ENCODE data around the gene FGG. TPM values are rescaled to one million over a fixed set of nuclear protein-coding genes. Genes with fewer than 3 reads are reported as not detected.

Gene FGG
- total and polyA plus RNA-seq, 2 of the 13 experiments (the other 11 are each of a cell fraction or from before 2014, with no cell fraction given) = 1,037 to 2,423 TPM

- ATAC-seq (no peak), DNase-seq (ENCODE audit: low spot score) (no peak), FAIRE-seq (no peak)
- BruUV-seq (replicated peaks) = no TSS peak
- Histone ChIP-seq H3K9ac (ENCODE audit: insufficient read depth, low read depth, low read length) (no peak overlapping the region), H3K4me3 (replicated peaks in 1 of 3; ENCODE audit: insufficient read depth in 1 of 3, low read depth in 2 of 3, low read length in 3 of 3) (no peak overlapping the region), H3K79me2 (ENCODE audit: insufficient read depth, low read length) (peaks cover 5% of the 10 kb centered on the region), H3K27me3 (ENCODE audit: control insufficient read depth in 1 of 2, insufficient read depth in 2 of 2, low read length in 2 of 2) (no peaks in the 10 kb centered on the region), H3K9me3 (ENCODE audit: low read length) (no peaks in the 10 kb centered on the region), H3K27ac (ENCODE audit: extremely low read length, insufficient read depth, low read length) (no peak overlapping the region), H3K4me1 (ENCODE audit: insufficient read depth, low read length) (peaks cover 54% of the 10 kb centered on the region), H3K36me3 (replicated peaks in 1 of 2; ENCODE audit: control insufficient read depth in 1 of 2, insufficient read depth in 2 of 2, low read length in 2 of 2) (peaks cover 2 to 25% of the 10 kb centered on the region in 2 experiments), H4K20me1 (ENCODE audit: insufficient read depth, low read length) (no peaks in the 10 kb centered on the region), H3K4me2 (ENCODE audit: low read depth, low read length) (no peak overlapping the region), H2AFZ (ENCODE audit: low read length) (no peak overlapping the region)
- TF ChIP-seq RBFOX2 (IDR thresholded peaks at IDR 0.05; ENCODE audit: low read depth, low read length) = peak; percentile 75
- TF ChIP-seq HMGA1 (CRISPR knock-in tag; conservative IDR thresholded peaks at IDR 0.05) = no peak
- peak; percentile 78 for TF ChIP-seq SRSF4 (IDR thresholded peaks at IDR 0.05; ENCODE audit: low read depth, low read length, poor library complexity, severe bottlenecking)
- no peak for TF ChIP-seq RARA (CRISPR knock-in tag; IDR thresholded peaks at IDR 0.05)
- TF ChIP-seq SRF (IDR thresholded peaks at IDR 0.05; ENCODE audit: low read depth, low read length) = no peak
- peak; percentile 52 for TF ChIP-seq AGO2 (optimal IDR thresholded peaks at IDR 0.05; ENCODE audit: low read depth, low read length)
- no peak for TF ChIP-seq KDM1A (CRISPR knock-in tag; IDR thresholded peaks at IDR 0.05)
- no peak for TF ChIP-seq ZSCAN5A (CRISPR knock-in tag; IDR thresholded peaks at IDR 0.05; ENCODE audit: borderline replicate concordance)
- no peak for TF ChIP-seq CREM (IDR thresholded peaks at IDR 0.05)
- TF ChIP-seq CREM (CRISPR knock-in tag; IDR thresholded peaks at IDR 0.05) = no peak
- TF ChIP-seq SNAI1 (CRISPR knock-in tag; IDR thresholded peaks at IDR 0.05; ENCODE audit: borderline replicate concordance) = no peak
- TF ChIP-seq ZNF670 (CRISPR knock-in tag; IDR thresholded peaks at IDR 0.05; ENCODE audit: borderline replicate concordance) = no peak
- TF ChIP-seq EZH2 (conservative IDR thresholded peaks at IDR 0.05; ENCODE audit: low read depth, low read length) = no peak
- ChIA-PET CTCF (ENCODE audit: low intra/inter-chr PET ratio, low total read pairs) (no interaction called here), POLR2A (interaction anchor here (1.1 to 16.0 kb wide), 8 partner anchors 7 to 36 kb away, joined by 3 to 468 read pairs (median 14); partner anchors contain the start of genes FGA, FGB and FGG)
- 93% methylated on average over 3 of the region's 3 CpGs for WGBS (ENCODE audit: low lambda C conversion rate)
- in situ Hi-C loops (cut with HindIII; ENCODE audit: extremely low pct_ligation_motif_present, low pct_unique_long_range_greater_than_20kb) (no loop called here), intact Hi-C loops (cut with micrococcal nuclease; ENCODE audit: unreplicated experiment) (no loop called here)
These were observed 29.2 kb downstream of the FGG start for GRCh38 chr4:154583230-154583629.

All from HepG2 (cell line).